HG03521 (cell line): Measurements from ENCODE around the gene SBDS.
"Not testable (repeated sequence)": the region's sequence is repeated elsewhere in the genome, so short reads cannot be mapped to it uniquely, and the experiment has no call there.

Source experiments
- ATAC-seq: cut with Tn5 transposase; IDR thresholded peaks from one replicate; pipeline ENCODE4 v1.9.1; 2021; ENCODE audit warnings: mild to moderate bottlenecking, moderate library complexity; ENCODE audit not compliant: unreplicated experiment

Gene SBDS

GRCh38 chr7:66996444-66997191, 1.2 kb upstream of the SBDS start, which contains the start of gene TYW1:
TSS of gene TYW1 (plus strand) at chr7:66996833. CDS start at chr7:66996979, 146 bp downstream.
- peak; percentile 85 for ATAC-seq

DNA sequence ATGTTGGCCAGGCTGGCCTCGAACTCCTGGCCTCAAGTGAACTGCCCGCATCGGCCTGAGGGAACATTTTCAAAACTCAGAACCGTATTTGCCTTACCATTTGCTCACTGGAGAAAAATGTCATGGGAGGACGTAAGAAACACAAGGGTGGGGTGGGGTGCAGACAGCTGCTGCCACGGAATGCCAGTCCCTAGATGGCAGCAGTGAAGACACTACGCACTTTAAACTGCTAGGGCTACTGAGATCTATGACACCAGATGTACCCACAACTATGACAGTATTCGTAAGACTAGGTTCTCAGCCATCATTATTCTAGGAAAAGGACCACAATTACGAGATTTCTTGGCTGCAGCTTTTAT, 716 bp downstream of the SBDS start:
- ATAC-seq = peak; percentile 21

DNA sequence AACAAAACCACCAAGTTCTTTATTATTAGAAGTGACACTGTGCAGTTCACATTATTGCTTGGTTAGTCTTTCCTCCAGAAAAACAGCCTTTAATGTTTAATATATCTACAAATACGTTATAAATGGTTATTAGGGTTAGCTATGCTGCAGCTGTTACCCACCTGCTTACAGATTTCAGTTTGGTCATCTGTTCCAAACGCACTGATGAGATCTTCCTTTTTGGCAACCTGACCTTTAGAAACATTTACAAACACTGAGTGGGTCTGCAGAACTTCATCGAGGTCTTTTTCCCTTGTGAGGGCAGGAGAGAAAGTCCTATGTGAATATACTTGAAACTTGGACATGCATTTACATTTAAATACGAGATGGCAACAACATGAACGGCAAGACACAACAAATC, 1.3 kb downstream of the SBDS start:
- ATAC-seq = not testable (repeated sequence)

DNA sequence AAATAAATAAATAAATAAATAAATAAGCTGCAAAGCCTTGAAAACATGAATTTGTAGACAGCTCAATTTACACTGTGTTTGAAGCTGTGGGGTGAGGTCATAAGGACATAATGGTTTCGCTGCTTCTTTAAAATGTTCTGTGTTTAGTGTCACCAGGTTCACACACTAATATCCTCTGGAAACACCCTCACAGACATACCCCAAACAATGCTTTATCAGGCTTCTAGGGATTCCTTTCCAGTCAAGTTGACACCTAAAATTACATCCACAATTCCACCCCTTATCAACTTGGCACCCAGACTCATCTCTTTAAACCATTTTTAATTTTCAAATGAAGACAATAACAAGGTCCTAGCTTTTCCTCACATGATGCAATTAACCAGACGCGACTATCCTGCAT, 5.8 kb downstream of the SBDS start:
- ATAC-seq = not testable (repeated sequence)

DNA sequence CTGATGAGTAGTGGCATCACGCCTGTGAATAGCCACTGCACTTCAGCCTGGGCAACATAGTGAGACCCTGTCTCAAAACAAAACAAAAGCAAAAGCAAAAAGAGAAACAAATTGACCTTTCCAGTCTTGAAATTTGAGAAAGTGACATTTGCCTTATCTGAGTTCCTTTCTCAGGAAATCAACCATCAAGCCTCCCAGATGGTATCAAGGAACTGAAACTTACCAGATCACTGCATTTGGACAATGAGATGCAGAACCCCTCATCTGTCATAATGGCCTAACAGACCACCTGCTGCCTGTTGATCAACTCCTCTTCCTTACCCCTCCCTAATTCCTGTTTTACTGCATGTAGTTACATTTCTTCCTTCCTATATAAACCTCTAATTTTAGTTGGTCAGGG, 15.1 kb downstream of the SBDS start:
- ATAC-seq = not testable (repeated sequence)

- not testable (repeated sequence) for ATAC-seq
These were observed 16.4 kb downstream of the SBDS start for GRCh38 chr7:66979013-66979412.

GRCh38 chr7:66978312-66978711, 17.1 kb downstream of the SBDS start:
- ATAC-seq = not testable (repeated sequence)

- no peak for ATAC-seq
These were observed 20.3 kb downstream of the SBDS start for GRCh38 chr7:66974986-66975590.

DNA sequence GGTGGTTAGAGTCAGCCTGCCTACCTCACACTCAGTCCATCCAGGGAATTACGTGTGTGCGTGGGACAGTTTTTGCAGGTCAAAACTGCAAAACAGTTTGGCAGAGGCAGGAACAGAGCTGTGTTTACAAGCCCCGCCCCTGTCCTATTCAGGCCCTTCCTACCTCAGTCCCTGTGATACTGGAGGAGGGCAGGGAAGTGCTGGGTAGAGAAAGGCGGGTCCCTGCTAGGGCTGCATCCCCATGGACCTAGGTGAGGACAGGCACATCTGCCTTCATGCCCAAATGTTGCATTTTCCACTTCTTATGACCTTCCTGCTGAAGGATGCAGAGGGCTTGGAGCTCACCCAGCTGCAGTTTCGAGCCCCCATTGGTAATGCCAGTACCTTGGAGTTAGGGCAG, 25.1 kb downstream of the SBDS start:
- ATAC-seq = no peak

DNA sequence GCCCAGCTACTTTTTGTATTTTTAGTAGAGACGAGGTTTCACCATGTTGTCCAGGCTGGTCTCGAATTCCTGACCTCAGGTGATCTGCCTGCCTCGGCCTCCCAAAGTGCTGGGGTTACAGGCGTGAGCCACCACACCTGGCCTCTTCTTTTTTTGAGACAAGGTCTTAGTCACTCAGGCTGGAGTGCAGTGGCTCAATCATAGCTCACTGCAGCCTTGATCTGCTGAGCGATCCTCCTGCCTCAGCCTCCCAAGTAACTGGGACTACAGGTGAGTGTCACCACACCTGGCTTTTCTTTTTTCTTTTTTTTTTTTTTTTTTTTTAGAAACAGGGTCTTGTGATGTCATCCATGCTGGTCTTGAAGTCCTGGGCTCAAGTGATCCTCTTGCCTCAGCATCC, 26.4 kb downstream of the SBDS start:
- not testable (repeated sequence) for ATAC-seq

DNA sequence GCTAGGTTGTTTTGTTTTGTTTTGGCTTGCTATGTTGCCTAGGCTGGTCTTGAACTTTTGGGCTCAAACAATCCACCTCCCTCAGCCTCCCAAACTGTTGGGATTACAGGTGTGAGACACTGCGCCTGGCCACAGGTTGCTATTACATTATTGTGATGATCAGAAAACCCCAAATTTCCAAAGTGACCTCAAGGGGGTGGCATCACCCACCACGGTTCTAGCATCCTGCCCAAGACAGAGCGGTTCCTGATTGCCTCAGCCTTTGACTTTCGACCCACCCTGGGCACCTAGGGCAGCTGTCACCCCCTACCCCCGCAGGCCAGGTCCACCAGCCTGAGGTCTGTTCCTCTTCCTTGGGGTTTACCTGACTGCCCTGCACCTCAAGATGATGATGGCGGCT, 28.4 kb downstream of the SBDS start:
- no peak for ATAC-seq

GRCh38 chr7:66964411-66964810, 31.0 kb downstream of the SBDS start:
- ATAC-seq = no peak

DNA sequence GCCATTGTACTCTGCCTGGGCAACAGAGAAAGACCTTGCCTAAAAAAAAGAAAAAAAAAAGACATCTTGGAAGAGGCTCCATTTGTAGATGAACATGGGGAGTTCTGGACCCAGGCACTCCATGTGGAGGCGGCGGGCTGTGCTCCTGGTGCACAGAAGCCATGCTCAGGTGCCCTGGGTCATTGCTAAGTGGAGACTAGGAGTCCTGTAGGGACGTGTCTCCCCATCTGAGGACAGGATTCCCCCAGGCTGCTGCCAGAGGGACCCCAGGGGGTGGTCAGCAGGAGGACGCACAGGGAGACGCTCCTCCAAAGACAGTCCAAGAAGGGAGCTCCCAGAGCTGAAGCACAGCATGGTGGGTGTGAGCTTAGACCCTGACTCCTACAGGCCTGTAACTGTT, 34.3 kb downstream of the SBDS start:
- ATAC-seq = no peak

DNA sequence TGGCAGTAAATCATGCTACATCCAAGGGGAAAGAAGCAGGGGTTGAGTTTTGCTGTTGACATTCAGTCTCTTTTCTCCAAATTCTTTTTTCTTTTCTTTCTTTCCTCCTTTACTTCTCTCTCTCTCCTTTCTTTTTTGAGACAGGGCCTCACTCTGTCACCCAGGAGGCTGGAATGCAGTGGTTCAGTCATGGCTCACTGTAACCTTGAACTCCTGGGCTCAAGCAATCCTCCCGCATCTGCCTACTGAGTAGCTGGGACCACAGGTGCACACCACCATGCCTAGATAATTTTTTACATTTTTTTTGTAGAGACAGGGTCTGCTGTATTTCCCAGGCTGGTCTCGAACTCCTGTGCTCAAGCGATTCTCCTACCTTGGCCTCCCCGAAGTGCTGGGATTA, 35.2 kb downstream of the SBDS start:
- ATAC-seq = no peak

DNA sequence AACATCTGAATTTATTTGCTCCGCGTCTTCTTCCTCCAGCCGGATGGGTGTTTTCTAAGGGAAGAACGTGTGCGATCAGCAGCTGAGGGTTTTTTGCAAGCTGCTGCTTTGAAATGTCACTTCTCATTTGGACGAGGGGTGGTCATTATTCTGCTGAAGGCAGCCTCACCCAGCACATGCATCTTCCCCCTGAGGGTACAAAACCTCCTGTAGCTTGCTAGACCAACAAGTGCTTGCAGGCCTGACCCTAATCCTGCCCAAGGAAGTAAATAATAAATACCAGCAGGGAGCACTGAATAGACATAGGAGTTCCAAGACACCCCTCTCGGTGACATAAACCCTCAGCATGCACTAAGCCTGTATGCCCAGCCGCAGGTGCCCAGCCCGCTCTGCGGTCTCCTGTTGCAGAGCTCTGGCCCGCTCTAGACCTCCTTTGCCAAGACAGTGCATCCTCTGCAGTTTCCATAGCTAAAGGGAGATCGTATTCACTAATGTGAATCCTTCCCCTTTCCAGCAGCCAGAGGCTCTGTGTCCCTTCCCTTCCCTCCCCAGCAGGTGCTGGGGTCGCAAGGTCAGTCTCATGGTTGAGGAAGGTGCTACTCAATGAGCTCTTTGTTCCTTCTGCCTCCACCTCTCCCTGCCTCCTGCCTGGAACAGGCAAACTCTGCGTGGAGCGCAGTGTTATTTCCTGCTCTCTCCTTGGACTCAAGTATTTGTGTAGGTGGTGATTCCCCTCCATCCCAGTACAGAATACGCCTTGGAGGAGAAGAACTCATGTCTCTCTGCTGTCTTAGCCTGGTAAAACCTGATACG, 36.6 kb downstream of the SBDS start:
- no peak for ATAC-seq

DNA sequence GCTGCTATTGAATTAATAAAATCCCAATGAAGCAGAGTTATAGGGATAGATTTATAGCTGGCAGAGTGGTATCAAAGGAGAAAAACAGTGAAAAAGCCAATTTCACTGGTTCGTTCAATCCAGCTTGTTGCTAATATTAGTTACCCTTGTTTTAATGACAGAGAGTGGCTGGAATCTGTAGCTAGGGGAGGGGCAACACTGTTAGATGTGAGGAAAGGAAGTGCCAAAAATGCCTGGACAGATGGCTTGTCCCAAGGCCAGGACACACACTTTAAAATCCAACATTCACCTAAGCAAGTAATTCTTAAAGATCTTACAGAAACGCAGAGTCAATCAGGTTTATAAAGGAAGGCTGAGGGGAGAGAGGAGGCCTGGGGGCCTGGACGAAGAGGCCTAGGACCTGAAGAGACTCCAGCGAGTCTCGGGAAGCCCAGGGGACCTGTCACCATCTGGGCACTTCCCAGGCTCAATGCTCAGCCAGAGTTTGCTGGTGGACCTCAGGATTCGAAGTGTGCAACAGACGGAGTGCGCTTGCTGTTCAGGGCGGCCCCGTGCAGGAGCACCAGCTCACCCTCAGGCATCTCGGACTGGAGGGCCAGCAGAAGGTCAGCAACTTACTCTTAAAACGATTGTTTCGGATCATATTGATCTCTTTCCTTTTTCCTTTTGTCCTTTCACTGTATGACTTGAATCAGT, 37.6 kb downstream of the SBDS start:
- ATAC-seq = no peak

- no peak for ATAC-seq
These were observed 42.4 kb downstream of the SBDS start for GRCh38 chr7:66953044-66953427.

DNA sequence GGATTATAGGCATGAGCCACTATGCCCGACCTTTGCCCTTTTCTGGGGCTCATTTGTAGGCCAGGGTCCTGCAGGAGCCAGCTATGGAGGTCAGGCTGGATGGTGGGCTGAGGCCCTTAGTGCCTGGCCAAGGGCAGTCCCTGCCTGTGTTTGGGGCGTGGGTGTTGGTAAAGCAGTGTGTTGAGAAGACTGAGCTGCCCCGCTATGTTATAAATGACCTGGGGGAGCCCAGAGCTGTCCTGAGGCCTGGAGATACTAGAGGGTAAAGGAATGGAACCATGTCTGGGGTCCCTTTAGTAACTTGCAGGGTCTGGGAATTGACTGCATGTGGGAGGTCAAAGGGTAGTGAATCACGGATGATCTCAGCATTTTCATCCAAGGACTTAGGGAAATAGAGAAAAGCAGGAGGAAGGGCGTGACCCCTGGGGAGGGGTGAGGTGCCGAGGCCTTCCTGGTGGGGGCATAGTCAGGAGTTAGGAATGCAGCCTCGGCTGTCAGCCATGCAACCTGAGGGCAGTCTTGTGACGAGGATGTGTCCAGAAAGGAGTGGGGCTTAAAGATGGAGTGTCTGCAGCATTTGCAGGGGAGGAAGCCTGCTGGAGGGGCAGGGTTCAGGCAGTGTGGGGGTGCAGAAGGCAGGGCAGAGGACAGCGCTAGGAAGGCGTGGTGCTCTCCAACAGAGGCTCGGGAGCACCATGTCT, 42.9 kb downstream of the SBDS start:
- ATAC-seq = no peak

DNA sequence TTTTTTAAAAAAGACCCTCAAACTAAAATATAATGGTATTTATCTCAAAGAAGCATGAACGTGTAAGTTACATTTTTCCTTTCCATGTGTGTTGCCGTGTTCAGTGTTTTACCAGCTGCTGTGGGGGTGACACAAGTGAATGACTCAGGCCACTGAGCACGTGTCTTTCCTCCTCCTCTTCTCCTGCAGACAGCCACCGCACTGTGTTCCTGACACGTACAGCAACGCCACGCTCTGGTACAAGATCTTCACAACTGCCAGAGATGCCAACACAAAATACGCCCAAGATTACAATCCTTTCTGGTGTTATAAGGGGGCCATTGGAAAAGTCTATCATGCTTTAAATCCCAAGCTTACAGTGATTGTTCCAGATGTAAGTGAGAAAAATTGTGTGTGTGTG, 44.6 kb downstream of the SBDS start:
- no peak for ATAC-seq

DNA sequence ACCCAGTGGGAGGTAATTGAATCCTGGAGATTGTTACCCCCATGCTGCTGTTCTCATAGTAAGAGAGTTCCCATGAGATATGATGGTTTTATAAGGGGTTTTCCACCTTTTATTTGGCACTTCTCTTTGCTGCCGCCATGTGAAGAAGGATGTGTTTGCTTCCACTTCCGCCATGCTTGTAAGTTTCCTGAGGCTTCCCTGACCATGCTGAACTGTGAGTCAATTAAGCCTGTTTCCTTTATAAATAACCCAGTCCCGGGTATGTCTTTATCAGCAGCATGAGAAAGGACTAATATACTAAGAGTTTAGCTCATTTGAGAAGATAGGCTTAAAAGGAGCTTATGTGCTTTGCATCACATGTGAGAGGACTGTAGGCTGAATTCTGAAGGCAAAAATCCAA, 45.1 kb downstream of the SBDS start:
- ATAC-seq = no peak
